Subcutaneous adipose tissue (tissue), 4 donors: ENCODE results near the gene EPS15. TPM values are rescaled to one million over a fixed set of nuclear protein-coding genes. Genes with fewer than 3 reads are reported as not detected.

Experiments used
- total RNA-seq, 4 donors: library from RNA; depleted of rRNA; stranded (reverse); fragments of >200 nt; gene quantifications; one replicate each; pipeline ENCODE4 v1.1.0, GENCODE V29; 2016
- TF ChIP-seq, protein P1 (sequence below): fragments of 450-650 bp; IDR thresholded peaks from one replicate; pipeline ENCODE4 v1.5.1; 2016; ENCODE audit warnings: low read depth, mild to moderate bottlenecking, control low read depth, antibody characterized with exemption, moderate library complexity

Gene EPS15
- total RNA-seq, 4 donors from 2014 or later, result 135 to 148 (median 145) TPM

DNA sequence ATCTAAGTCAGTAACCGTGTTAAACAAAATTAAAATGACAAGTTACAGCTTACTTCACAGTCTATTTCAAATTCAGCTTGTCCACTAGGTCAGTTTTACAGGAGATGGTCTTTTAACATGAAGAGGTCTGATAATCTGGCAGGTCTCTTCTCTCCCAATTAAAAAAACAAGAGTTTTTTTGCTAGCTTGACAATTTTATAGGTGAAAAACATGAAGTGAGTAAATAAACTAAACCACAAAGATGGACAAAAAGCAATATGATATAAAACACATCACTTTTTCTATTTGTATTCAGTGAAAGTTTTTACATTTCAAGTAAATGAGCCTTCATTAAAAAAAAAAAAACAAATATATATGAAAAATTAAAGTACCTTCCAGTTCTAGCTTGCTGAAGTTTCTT, 163.7 kb downstream of the EPS15 start:
- TF ChIP-seq, protein P1, sequence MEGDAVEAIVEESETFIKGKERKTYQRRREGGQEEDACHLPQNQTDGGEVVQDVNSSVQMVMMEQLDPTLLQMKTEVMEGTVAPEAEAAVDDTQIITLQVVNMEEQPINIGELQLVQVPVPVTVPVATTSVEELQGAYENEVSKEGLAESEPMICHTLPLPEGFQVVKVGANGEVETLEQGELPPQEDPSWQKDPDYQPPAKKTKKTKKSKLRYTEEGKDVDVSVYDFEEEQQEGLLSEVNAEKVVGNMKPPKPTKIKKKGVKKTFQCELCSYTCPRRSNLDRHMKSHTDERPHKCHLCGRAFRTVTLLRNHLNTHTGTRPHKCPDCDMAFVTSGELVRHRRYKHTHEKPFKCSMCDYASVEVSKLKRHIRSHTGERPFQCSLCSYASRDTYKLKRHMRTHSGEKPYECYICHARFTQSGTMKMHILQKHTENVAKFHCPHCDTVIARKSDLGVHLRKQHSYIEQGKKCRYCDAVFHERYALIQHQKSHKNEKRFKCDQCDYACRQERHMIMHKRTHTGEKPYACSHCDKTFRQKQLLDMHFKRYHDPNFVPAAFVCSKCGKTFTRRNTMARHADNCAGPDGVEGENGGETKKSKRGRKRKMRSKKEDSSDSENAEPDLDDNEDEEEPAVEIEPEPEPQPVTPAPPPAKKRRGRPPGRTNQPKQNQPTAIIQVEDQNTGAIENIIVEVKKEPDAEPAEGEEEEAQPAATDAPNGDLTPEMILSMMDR, result no peak

DNA sequence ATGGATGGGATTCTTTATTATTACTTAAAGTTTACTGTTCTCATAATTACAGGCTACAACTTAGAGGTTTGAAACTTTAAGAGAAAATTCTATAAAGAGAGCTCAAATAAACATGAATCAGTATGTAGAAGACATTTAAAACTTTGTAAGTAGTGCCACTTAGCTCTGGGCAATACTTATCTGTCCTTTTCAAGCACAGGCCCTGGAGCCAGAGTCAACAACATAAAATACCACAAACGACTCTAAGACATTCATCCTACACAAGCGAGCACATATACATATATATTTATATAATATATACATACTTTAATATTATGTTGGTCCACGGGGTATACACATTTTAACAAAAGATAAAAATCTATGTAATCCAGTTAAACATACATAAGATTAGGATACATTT, 164.7 kb downstream of the EPS15 start:
- TF ChIP-seq, protein P1, result no peak

DNA sequence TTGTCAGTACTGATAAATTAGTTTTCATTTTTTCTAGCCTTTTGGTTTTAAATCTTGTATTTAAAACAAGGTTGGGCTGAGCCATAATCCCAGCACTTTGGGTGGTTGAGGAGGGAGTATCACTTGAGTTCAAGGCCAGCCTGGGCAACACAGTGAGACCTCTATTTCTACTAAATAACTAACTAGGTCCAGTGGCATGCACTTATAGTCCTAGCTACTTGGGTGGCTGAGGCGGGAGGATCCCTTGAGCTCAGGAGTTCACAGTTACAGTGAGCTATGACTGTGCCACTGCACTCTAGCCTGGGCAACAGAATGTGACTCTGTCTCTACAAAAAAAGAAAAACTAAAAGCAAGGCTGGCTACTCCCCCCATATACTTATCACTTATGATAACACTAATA, 167.2 kb downstream of the EPS15 start:
- TF ChIP-seq, protein P1, result no peak

DNA sequence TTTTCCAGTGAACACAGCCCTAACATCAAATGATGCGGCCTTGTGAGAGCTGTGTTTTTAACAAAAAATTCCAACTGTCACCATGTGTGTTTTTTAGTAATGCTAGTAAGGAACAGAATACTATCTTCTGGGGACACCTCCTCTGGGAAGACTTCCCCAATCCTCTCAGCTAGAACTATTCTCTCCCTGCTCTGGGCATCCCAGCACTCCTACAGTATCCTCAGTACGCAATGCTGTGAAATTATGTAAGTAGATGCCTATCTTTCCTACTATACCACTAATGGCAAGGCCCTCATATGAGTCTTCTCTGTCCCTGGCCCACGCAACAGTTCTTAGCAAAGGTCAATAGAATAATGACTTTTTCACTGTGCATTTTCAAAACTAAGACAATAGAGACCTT, 169.2 kb downstream of the EPS15 start:
- TF ChIP-seq, protein P1, result no peak

DNA sequence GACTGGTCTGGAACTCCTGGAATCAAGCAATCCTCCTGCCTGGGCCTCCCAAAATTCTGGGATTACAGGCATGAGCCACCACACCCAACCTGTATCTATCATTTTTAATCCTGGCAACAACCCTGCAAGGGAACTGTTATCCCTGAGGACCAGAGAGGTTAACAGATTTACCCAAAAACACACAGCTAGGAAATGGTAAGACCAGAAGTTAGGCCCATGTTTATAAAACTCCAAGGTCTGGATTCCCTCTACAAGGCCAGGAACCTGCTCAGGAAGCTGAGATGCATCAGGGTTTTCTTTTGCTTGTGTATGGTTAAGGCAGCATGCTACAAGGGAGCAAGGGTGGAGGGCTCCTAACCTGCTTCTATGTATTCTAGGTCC, 170.9 kb downstream of the EPS15 start:
- TF ChIP-seq, protein P1, result no peak

DNA sequence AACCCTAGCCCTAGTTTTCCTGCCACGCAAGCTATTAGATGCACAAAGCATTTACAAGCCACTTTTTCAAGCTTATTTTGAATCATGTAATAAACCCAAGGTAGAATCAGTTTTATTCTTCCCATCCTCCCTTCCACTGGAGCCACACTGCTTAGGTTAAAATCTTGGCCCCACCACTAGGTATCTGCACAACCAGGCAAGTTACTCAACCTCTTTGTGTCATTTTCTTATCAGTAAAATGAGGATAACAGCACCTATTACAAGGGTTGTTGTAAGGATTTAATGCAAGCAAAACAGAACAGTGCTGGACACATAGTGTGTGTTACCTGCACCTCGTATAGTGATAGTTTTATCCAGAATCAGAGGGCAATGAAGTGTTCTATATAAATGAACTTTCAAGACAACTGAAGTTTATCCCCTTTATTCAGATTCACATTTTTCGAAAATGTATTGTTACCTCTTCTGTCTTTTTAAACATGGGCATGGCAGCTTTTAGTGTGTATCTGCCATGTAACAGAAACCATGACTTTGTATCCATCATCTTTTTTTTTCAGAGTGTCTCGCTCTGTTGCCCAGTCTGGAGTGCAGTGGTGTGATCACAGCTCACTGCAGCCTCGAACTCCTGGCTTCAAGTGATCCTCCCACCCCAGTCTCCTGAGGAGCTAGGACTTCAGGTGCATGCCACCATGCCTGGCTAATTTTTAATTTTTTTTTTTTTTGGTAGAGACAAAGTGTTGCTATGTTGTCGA, 171.5 kb downstream of the EPS15 start:
- TF ChIP-seq, protein P1, result no peak

DNA sequence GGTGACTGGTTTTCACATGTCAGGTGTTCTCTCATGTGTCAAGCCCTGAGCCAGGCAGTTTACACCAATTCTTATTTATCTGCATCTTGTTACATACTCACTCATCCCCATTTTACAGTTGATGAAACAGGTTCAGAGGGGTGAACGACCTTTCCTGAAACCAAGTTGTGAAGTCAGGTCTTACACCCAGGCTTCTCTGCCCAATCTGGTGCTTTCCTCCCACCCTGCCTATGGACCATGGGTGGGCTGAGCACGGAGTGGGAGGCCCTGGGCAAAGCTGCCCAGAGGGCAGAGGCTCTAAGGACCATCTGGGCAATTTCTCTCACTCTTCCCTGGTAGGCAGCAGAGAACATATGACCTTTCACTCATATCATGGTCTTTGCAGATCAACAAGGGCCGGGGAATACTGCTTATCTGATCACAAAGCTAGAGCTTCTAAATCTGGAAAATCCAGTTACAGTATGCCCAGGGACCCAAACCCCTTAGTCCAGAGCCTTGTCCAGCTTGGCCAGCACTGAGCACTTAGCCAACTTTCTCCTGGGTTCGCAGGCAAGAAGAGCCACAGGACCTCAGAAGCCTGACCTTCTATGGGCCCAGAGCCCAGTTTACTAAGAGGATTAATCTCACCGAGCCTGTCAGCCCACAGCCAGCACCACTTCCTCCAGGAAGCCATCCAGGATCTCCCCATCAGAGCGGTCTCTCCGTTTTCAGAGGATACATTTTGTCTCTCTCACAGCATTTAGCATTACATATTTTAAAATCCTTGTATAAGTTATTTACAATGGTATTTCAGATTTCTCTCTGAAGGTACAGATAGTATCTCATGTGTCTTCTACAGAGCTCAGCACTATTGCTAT, 172.8 kb downstream of the EPS15 start:
- TF ChIP-seq, protein P1, result no peak
